SKM-1 (cell line): ENCODE results near the gene MRPS35.
"Not testable (repeated sequence)": the region's sequence is repeated elsewhere in the genome, so short reads cannot be mapped to it uniquely, and the experiment has no call there.

ENCODE experiments used
- DNase-seq: peaks from one replicate; lab custom pipeline; 2025; ENCODE audit not compliant: unreplicated experiment; lab: John Stamatoyannopoulos, UW

MRPS35 gene

DNA sequence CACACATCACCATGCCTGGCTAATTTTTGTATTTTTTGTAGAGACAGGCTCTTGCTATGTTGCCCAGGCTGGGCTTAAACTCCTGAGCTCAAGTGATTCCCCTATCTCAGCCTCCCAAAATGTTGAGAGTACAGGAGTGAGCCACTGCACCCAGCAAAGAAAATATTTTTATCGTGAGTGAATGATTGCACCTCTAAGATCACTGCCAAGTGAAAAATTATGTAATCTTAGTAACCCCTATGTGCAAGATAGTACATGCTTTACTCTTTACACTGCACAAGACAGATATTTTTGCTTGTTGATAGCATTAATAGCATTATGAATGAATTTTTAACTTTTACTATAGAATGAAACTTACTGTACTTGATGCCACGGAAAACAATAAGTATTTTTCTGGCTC, 3.4 kb upstream of the MRPS35 start:
- DNase-seq = no peak

- DNase-seq = no peak
Measured at GRCh38 chr12:27709212-27709931, 1.3 kb upstream of the MRPS35 start.

- no peak for DNase-seq
Measured at GRCh38 chr12:27709932-27710591, 570 bp upstream of the MRPS35 start.

DNA sequence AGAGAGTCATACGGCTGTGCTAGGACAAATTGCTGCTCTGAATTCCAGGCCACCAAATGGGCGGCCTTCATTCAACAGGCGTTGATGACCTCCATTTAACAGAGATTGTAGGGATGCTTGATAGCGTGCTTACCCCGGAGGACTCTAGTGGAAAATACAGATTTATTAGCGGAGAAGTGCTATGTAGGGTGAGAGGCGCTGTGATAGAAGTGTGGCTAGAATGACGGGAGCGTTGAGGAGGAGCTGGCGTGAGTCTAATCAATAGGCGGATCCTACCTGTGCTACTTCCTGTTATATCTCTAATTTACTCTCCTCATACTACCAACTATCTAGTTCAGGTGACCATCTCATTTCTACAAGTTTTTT, 668 bp downstream of the MRPS35 start:
- DNase-seq = no peak

- DNase-seq = peak; percentile 7
Measured at GRCh38 chr12:27711967-27712366, 1.3 kb downstream of the MRPS35 start.

- no peak for DNase-seq
Measured at GRCh38 chr12:27723212-27723611, 12.6 kb downstream of the MRPS35 start.

DNA sequence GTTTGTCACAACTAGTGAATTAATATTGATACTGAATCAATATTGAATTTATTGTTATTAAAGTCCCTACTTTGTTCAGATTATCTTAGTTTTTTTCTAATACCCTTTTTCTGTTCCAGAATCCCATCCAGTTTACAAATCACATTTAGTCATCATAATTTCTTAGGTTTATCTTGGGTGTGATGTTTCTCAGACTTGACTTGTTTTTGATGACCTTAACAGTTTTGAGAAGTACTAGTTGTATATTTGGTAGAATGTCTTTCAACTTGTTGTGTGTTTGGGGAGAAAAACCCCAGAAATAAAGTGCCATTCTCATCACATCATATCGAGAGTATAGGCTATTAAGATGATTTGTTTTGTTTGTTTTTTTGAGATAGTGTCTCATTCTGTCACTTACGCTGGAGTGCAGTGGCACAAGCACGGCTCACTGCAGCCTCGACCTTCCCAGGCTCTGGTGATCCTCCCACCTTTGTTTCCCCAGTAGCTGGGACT, 19.5 kb downstream of the MRPS35 start:
- no peak for DNase-seq

GRCh38 chr12:27732281-27732680, 21.6 kb downstream of the MRPS35 start:
- DNase-seq = no peak

DNA sequence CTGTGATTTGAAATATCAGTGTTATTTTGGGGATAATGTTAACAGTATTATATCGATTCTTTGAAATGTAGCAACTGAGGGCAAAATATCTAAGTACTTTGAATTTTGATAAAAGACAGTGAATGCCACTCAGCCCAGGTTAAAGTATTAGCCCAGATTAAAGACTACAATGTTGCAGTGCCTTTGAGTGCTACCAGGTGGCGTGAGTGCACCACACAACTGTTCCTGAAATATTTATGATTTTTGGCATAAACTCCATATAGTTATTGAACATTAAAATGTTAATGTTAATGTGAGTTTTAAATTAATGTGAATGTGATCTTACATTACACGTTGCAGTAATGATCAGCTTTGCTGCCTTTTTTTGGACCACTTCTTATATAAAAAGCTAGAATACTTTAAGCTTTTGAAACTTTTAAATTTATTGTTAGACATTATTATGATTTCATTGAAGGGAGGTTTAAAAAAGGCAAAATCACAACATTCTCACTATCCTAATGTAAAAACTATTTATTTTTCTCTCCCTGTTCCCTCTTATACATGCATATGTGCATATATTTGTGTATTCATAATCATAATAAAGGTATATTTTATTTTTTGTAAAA, 22.5 kb downstream of the MRPS35 start:
- no peak for DNase-seq

DNA sequence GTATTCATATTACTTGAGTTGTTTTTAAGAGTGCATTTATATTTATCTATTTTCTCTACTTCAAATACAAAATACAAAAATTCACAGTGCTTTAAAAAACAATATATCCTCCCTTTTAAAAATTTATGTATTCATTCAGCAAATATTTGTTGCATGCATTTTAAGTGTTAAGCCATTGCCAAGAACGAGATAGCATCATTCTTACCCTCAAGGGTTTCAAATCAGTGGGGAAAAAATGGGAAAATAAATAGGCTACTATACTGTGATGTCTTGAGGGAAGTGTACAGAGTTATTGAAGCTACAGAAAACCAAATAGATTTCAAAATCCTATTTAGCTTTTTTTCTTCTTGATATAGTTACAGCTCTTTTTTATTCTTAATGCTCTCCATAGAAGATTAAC, 23.2 kb downstream of the MRPS35 start:
- DNase-seq = no peak

DNA sequence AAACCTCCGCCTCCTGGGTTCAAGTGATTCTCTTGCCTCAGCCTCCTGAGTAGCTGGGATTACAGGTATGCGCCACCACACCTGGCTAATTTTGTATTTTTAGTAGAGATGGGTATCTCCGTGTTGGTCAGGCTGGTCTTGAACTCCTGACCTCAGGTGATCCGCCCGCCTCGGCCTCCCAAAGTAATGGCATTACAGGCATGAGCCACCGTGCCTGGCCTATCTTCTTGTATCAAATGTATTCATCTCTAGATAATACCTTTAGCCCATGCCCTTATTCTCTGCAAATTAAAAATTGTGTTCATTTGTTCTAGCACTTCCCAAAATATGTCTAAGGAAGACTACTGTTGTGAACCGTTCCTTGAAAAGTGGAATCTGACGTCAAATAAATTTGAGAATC, 23.7 kb downstream of the MRPS35 start:
- DNase-seq = not testable (repeated sequence)

DNA sequence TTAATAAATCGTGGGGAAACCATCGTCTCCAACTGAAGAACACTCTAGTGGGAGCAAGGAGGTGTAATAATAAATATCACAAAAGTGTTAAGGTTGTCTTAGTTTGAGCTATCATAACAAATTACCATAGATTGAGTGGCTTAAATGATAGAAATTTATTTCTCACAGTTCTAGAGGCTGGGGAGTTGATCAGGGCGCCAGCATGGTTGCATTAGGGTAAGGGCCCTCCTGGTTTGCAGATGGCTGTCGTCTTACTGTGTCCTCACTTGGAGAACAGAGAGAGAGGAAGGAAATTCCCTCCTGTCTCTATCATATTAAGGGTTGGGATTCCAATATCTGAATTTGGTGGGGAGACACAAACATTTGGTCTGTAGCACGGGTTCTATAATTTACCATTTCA, 33.0 kb downstream of the MRPS35 start:
- DNase-seq = no peak

GRCh38 chr12:27745734-27746133, 35.1 kb downstream of the MRPS35 start:
- not testable (repeated sequence) for DNase-seq

GRCh38 chr12:27747111-27747820, 36.6 kb downstream of the MRPS35 start:
- DNase-seq = no peak

GRCh38 chr12:27751386-27752047, 40.9 kb downstream of the MRPS35 start:
- DNase-seq = no peak

DNA sequence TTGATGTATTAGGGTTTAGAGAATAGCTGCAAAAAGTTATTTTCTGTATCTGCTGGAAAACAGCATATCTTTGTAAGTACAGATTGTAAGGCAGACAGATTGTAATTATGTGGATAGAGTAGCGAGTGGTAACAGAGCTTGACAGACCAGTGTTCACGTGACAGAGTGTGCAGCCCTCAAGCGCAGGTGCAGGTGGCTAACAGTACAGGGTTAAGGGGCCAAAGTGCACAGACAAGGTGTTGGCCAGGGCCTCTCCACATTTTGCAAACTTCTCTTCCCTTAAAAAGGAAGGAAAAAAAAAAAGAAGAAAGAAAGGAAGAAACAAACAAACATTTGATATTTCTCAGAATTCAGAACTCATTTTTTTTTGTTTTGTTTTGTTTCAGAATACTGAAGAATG, 44.2 kb downstream of the MRPS35 start:
- DNase-seq = no peak

DNA sequence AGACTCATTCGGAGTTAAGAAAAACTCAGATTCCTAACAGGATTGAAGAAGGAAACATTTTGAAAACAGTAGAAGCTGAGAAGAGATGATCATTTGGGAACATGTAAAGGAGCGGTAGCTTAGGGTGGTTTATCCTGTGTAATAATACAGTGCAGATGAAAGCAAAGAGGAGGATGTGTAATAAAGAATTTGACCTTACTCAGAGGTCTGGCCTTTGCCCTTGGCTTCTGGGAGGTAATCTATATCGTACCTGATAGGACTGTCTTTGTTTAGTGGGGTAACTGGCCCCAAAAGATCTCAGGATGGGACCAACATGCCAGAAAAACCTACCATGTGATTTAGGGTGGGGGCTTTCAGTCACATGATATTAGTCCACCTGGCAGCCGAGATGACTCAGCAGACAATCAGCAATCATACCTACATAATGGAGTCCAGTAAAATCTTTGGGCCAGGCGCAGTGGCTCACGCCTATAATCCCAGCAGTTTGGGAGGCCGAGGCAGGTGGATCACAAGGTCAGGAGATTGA, 46.1 kb downstream of the MRPS35 start:
- no peak for DNase-seq

- DNase-seq = no peak
Measured at GRCh38 chr12:27762757-27763156, 52.1 kb downstream of the MRPS35 start.

GRCh38 chr12:27766587-27766986, 56.0 kb downstream of the MRPS35 start:
- DNase-seq = no peak

GRCh38 chr12:27769142-27769673, 58.6 kb downstream of the MRPS35 start:
- no peak for DNase-seq
